Stomach (tissue), 9 donors: ENCODE results near the gene EDA. TPM values are rescaled to one million over a fixed set of nuclear protein-coding genes. Genes with fewer than 3 reads are reported as not detected.

Experiments
- DNase-seq, 2 donors: peaks; one replicate each; pipeline versions ENCODE4 v3.0.0 to v3.0.0-alpha.2; 2013 to 2019
- H3K27ac ChIP-seq, 5 donors: fragments of 200-600 bp in 4 of 5; sonication (generic) in 4 of 5; one replicate each; pipeline ENCODE4 v1.5.1; 2013 to 2019; ENCODE audit warnings: mild to moderate bottlenecking in 1 of 5, moderate library complexity in 1 of 5
- H3K27me3 ChIP-seq, 3 donors: fragments of 200-600 bp; sonication (generic); one replicate each; pipeline ENCODE4 v1.5.1; 2017 to 2019; ENCODE audit warnings: mixed run types in 1 of 3
- H3K36me3 ChIP-seq, 4 donors: fragments of 200-600 bp; sonication (generic); 1 replicate in 3 of 4; 2 replicates in 1 of 4; pipeline ENCODE4 v1.5.1; 2016 to 2019
- H3K4me1 ChIP-seq, 4 donors: fragments of 200-600 bp; sonication (generic); one replicate each; pipeline ENCODE4 v1.5.1; 2016 to 2019
- H3K4me3 ChIP-seq, 4 donors: fragments of 200-600 bp; sonication (generic) in 3 of 4; one replicate each; pipeline ENCODE4 v1.5.1; 2016 to 2019; ENCODE audit warnings: mild to moderate bottlenecking in 1 of 4
- H3K9me3 ChIP-seq, 4 donors: fragments of 200-600 bp; sonication (generic); one replicate each; pipeline ENCODE4 v1.5.1; 2016 to 2019
- EP300 ChIP-seq: sonication (generic); formaldehyde crosslinking; IDR thresholded peaks from one replicate; pipeline ENCODE4 v1.6.1; 2017; ENCODE audit warnings: antibody characterized with exemption
- POLR2A ChIP-seq, 4 donors: fragments of 450-650 bp; IDR thresholded peaks; one replicate each; pipeline ENCODE4 v1.6.1; 2016; ENCODE audit warnings: antibody characterized with exemption in 4 of 4, control low read depth in 2 of 4, mild to moderate bottlenecking in 1 of 4, moderate library complexity in 1 of 4
- POLR2AphosphoS5 ChIP-seq, 3 donors: sonication (generic); formaldehyde crosslinking; IDR thresholded peaks; one replicate each; pipeline ENCODE4 v1.6.1; 2016; ENCODE audit warnings: antibody characterized with exemption in 3 of 3
- WGBS, 5 donors: extraction: QIAGEN DNeasy Blood & Tissue Kit in 3 of 5; methylation state at CpG; one replicate each; pipeline versions ENCODE4 v1.1.5 to v1.1.7; 2013 to 2018; 5-methylcytosine and 5-hydroxymethylcytosine counted together
- intact Hi-C: fragments of 100-400 bp; cut with DNase I; formaldehyde crosslinking; loops from one replicate; pipeline ENCODE4 v1.15.1; 2023; ENCODE audit warnings: low total_unique reads
- polyA plus RNA-seq, 3 donors: library from polyadenylated mRNA; stranded (reverse); fragments of 200-250 nt; gene quantifications; one replicate each; pipeline ENCODE4 v1.2.3, GENCODE V29; 2013
- total RNA-seq, 5 donors: library from RNA; depleted of rRNA; stranded (reverse); fragments of >200 nt; gene quantifications; one replicate each; pipeline versions ENCODE4 v1.1.0 to v1.2.3, GENCODE V29; 2014 to 2016
- TF ChIP-seq, protein P1 (sequence below), 7 experiments: fragments of 450-650 bp in 4 of 7; fragments of 200-600 bp in 3 of 7; sonication (generic) in 3 of 7; IDR thresholded peaks; one replicate each; pipeline ENCODE4 v1.5.1; 2016 to 2019; ENCODE audit warnings: antibody characterized with exemption in 7 of 7, control low read depth in 2 of 7, mild to moderate bottlenecking in 1 of 7
- donor health status: healthy with polysubstance abuse.
- donor health status: Bipolar disorder and iron deficiency.
- donor health status: healthy.

EDA gene
- total and polyA plus RNA-seq, 8 donors: 1.6 to 26.1 (median 3.1) TPM; not detected in 1

DNA sequence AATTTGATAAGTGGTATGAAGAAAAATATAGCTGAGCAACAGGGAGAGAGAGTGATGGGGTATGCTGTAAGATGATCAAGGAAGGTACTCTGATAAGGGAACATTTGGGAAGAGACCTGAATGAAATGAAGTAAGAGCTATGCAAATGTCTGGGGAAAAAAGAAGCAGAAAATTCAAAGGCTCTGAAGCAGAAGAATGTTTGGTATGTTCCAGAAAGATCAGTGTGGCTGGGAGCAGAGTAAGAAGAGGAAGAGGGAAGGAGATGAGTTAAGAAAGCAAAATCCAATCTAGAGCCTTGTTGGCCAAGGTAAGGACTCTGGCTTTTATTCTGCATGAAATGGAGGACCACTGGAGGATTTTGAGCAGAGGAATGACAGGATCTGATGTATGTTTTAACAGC, 343.8 kb downstream of the EDA start:
- Histone ChIP-seq H3K27ac (no peak overlapping the region), H3K36me3 (no peaks in the 10 kb centered on the region), H3K4me1 (no peaks in the 10 kb centered on the region), H3K4me3 (no peak overlapping the region), H3K27me3 (no peaks in the 10 kb centered on the region), H3K9me3 (no peaks in the 10 kb centered on the region)
- intact Hi-C loops: no loop called here
- TF ChIP-seq EP300: no peak
- TF ChIP-seq POLR2AphosphoS5 (IDR thresholded peaks at IDR 0.05): no peak
- TF ChIP-seq POLR2A (IDR thresholded peaks at IDR 0.05): no peak
- TF ChIP-seq, protein P1, sequence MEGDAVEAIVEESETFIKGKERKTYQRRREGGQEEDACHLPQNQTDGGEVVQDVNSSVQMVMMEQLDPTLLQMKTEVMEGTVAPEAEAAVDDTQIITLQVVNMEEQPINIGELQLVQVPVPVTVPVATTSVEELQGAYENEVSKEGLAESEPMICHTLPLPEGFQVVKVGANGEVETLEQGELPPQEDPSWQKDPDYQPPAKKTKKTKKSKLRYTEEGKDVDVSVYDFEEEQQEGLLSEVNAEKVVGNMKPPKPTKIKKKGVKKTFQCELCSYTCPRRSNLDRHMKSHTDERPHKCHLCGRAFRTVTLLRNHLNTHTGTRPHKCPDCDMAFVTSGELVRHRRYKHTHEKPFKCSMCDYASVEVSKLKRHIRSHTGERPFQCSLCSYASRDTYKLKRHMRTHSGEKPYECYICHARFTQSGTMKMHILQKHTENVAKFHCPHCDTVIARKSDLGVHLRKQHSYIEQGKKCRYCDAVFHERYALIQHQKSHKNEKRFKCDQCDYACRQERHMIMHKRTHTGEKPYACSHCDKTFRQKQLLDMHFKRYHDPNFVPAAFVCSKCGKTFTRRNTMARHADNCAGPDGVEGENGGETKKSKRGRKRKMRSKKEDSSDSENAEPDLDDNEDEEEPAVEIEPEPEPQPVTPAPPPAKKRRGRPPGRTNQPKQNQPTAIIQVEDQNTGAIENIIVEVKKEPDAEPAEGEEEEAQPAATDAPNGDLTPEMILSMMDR (IDR thresholded peaks at IDR 0.05): no peak
- no peak for DNase-seq

DNA sequence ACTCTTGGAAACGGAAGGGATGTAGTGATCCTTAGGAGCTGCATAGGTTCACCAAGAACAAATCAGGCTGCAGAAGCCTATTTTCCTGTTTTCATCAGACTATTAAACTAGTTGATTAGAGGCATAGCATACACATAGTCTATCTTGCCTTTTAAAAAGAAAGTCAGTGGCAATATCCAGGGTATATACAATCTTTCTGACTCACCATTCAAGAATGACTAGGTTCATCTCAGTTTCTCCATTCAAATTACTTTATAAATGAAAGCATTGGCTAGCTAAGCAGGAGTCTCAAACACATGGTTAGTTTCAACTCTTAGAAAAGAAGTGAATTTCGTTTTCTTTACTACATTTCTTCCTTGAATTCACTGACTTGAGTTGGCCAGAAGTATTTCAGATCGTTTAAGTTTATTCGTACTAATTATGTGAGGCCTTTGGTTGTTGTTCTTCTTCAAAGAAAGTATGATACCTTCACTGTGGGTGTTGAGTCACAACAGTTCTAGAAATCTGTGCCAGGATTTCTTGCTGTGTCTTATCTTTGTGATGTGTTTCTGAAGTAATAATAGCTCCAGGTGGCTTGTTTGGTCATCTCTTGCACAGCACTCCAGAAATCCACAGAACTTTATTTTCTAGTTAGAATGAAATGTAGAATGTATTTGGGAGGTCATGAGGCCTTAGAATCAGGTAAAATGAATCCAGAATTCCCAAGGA, 345.6 kb downstream of the EDA start:
- intact Hi-C loops: no loop called here
- Histone ChIP-seq H3K27ac (no peak overlapping the region), H3K4me1 (no peaks in the 10 kb centered on the region), H3K27me3 (peaks cover 0 to 6% (median 0%) of the 10 kb centered on the region in 3 donors), H3K9me3 (no peaks in the 10 kb centered on the region), H3K36me3 (no peaks in the 10 kb centered on the region), H3K4me3 (no peak overlapping the region)
- TF ChIP-seq EP300: no peak
- TF ChIP-seq POLR2AphosphoS5 (IDR thresholded peaks at IDR 0.05): no peak
- TF ChIP-seq, protein P1 (IDR thresholded peaks at IDR 0.05): no peak
- no peak for TF ChIP-seq POLR2A (IDR thresholded peaks at IDR 0.05)
- WGBS, 5 donors: 59 to 77% (median 73%) methylated on average over 4 of the region's 4 CpGs
- no peak for DNase-seq

DNA sequence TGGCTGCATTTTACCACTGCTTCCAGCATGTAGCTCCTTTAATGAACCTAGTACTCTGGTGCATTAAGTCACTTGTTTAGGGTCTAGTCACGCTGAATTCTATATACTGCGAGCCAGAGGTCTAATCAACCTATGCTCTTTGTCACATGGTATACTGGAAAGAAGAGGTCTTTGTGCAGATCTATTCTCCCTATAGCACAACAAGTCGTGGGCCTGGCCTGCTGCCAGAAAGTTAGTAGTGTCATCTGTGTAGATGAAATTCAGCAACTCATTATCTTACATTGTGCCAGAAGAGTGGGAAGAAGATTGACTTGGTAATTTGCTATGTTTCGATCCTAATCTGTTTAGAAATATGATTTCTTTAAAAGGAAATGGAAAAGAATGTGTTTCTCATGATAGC, 353.0 kb downstream of the EDA start:
- TF ChIP-seq, protein P1 (IDR thresholded peaks at IDR 0.05): no peak
- TF ChIP-seq POLR2AphosphoS5 (IDR thresholded peaks at IDR 0.05) (no peak), EP300 (no peak), POLR2A (IDR thresholded peaks at IDR 0.05) (no peak)
- intact Hi-C loops: no loop called here
- peaks cover 0 to 6% (median 0%) of the 10 kb centered on the region in 3 donors for H3K27me3 ChIP-seq
- no peak overlapping the region for H3K4me3 ChIP-seq
- H3K9me3 ChIP-seq: no peaks in the 10 kb centered on the region
- H3K4me1 ChIP-seq: no peaks in the 10 kb centered on the region
- WGBS, 5 donors: 48 to 71% (median 57%) methylated on average over 4 of the region's 4 CpGs
- DNase-seq: peak in 1 of 2 donors; percentile 3
- H3K27ac ChIP-seq: no peak overlapping the region
- no peaks in the 10 kb centered on the region for H3K36me3 ChIP-seq

DNA sequence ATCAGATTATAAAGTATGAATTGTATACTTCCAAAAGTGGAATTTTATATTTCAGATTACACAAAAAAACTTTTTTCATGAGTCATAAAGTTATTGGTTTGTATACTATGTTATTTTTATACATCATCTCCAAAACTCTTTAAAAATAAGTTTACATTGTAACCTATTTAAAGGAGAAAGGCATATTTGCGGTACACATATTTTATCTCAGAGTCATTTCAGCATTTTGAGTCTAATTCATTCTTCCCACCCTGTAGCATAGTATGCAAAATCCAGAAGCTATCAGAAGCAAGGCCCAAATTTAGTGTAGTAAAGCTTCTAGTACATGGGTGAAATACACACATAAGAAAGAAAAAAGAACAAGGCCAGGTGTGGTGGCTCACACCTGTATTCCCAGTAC, 353.5 kb downstream of the EDA start:
- Histone ChIP-seq H3K4me1 (no peaks in the 10 kb centered on the region), H3K4me3 (no peak overlapping the region), H3K27ac (no peak overlapping the region), H3K36me3 (no peaks in the 10 kb centered on the region), H3K27me3 (peaks cover 0 to 6% (median 0%) of the 10 kb centered on the region in 3 donors), H3K9me3 (no peaks in the 10 kb centered on the region)
- intact Hi-C loops: no loop called here
- TF ChIP-seq EP300: no peak
- no peak for TF ChIP-seq POLR2A (IDR thresholded peaks at IDR 0.05)
- TF ChIP-seq, protein P1 (IDR thresholded peaks at IDR 0.05): no peak
- no peak for TF ChIP-seq POLR2AphosphoS5 (IDR thresholded peaks at IDR 0.05)
- 83 to 98% (median 88%) methylated on average over 1 of the region's 1 CpG for WGBS, 5 donors
- DNase-seq: no peak
